Activated naive CD4-positive, alpha-beta T cell treated with anti-CD3 and anti-CD28 coated beads, Interleukin-2, amount 50 U/mL, for 72 hours (primary cell): ENCODE results near the gene PMPCA. TPM values are rescaled to one million over a fixed set of nuclear protein-coding genes. Genes with fewer than 3 reads are reported as not detected.

ENCODE experiments used
- ATAC-seq, 2 donors: fragments of 150-1000 bp; cut with Tn5 transposase; 2 replicates each; pipeline ENCODE4 v1.10.0; 2021; ENCODE audit warnings: mild to moderate bottlenecking in 2 of 2, moderate library complexity in 2 of 2
- DNase-seq, 2 donors: peaks; one replicate each; pipeline ENCODE4 v3.0.0; 2021 to 2022; ENCODE audit warnings: low spot score in 2 of 2
- H3K27ac Mint-ChIP-seq, 2 donors: one replicate each; pipeline ENCODE4 v1.8.0; 2022; ENCODE audit warnings: mild to moderate bottlenecking in 2 of 2, mixed read lengths in 2 of 2
- H3K36me3 Mint-ChIP-seq, 2 donors: one replicate each; pipeline ENCODE4 v1.8.0; 2022; ENCODE audit warnings: mixed read lengths in 2 of 2
- H3K9me3 Mint-ChIP-seq, 2 donors: one replicate each; pipeline ENCODE4 v1.8.0; 2022; ENCODE audit warnings: mixed read lengths in 2 of 2
- total RNA-seq, 2 donors: library from RNA; stranded (reverse); gene quantifications; one replicate each; pipeline ENCODE4 v1.2.3, GENCODE V29; 2022

PMPCA gene
- total RNA-seq, 2 donors from 2014 or later, result 94.1 to 110 TPM

GRCh38 chr9:136385015-136385414, 25.4 kb upstream of the PMPCA start:
- DNase-seq (peak in 1 of 2 donors; percentile 57), ATAC-seq (peak; percentile 90 to 96)
- Mint-ChIP-seq H3K27ac (peak overlapping the region; percentile 56 to 75), H3K9me3 (no peaks in the 10 kb centered on the region), H3K36me3 (peaks cover 14 to 32% of the 10 kb centered on the region in 2 donors)

GRCh38 chr9:136386018-136386417, 24.4 kb upstream of the PMPCA start:
- no peak for DNase-seq
- ATAC-seq, result no peak
- Mint-ChIP-seq H3K9me3 (no peaks in the 10 kb centered on the region), H3K27ac (no peak overlapping the region), H3K36me3 (peaks cover 15 to 33% of the 10 kb centered on the region in 2 donors)

- ATAC-seq (no peak), DNase-seq (no peak)
- H3K36me3 Mint-ChIP-seq, result peaks cover 19 to 41% of the 10 kb centered on the region in 2 donors
- H3K9me3 Mint-ChIP-seq, result no peaks in the 10 kb centered on the region
- H3K27ac Mint-ChIP-seq, result no peak overlapping the region
Observed at GRCh38 chr9:136387217-136387616, 23.2 kb upstream of the PMPCA start.

GRCh38 chr9:136389396-136389795, 21.1 kb upstream of the PMPCA start:
- no peaks in the 10 kb centered on the region for H3K9me3 Mint-ChIP-seq

GRCh38 chr9:136391737-136392537, 18.5 kb upstream of the PMPCA start:
- peaks cover 18 to 27% of the 10 kb centered on the region in 2 donors for H3K36me3 Mint-ChIP-seq

More at GRCh38 chr9:136389396-136389795, 21.1 kb upstream of the PMPCA start:
- DNase-seq (no peak), ATAC-seq (no peak)
- no peak overlapping the region for H3K27ac Mint-ChIP-seq
- H3K36me3 Mint-ChIP-seq, result peaks cover 18 to 37% of the 10 kb centered on the region in 2 donors

GRCh38 chr9:136392538-136393449, 17.7 kb upstream of the PMPCA start:
- no peak overlapping the region for H3K27ac Mint-ChIP-seq

More at GRCh38 chr9:136391737-136392537, 18.5 kb upstream of the PMPCA start:
- no peak overlapping the region for H3K27ac Mint-ChIP-seq
- DNase-seq, result no peak
- no peak for ATAC-seq
- H3K9me3 Mint-ChIP-seq, result no peaks in the 10 kb centered on the region

GRCh38 chr9:136393531-136393930, 16.9 kb upstream of the PMPCA start:
- Mint-ChIP-seq H3K27ac (no peak overlapping the region), H3K36me3 (peaks cover 23 to 26% of the 10 kb centered on the region in 2 donors), H3K9me3 (no peaks in the 10 kb centered on the region)
- DNase-seq (no peak), ATAC-seq (no peak)

More at GRCh38 chr9:136392538-136393449, 17.7 kb upstream of the PMPCA start:
- ATAC-seq, result no peak
- no peaks in the 10 kb centered on the region for H3K9me3 Mint-ChIP-seq
- no peak for DNase-seq
- peaks cover 21 to 23% of the 10 kb centered on the region in 2 donors for H3K36me3 Mint-ChIP-seq

GRCh38 chr9:136394312-136395019, 16.0 kb upstream of the PMPCA start:
- peaks cover 23 to 34% of the 10 kb centered on the region in 2 donors for H3K36me3 Mint-ChIP-seq
- no peak for ATAC-seq
- H3K9me3 Mint-ChIP-seq, result no peaks in the 10 kb centered on the region
- DNase-seq, result no peak
- H3K27ac Mint-ChIP-seq, result no peak overlapping the region

- no peak for DNase-seq
- ATAC-seq, result no peak
- Mint-ChIP-seq H3K9me3 (no peaks in the 10 kb centered on the region), H3K27ac (no peak overlapping the region), H3K36me3 (peaks cover 19 to 29% of the 10 kb centered on the region in 2 donors)
Observed at GRCh38 chr9:136395020-136395340, 15.5 kb upstream of the PMPCA start.

- Mint-ChIP-seq H3K9me3 (no peaks in the 10 kb centered on the region), H3K36me3 (peaks cover 17 to 28% of the 10 kb centered on the region in 2 donors), H3K27ac (no peak overlapping the region)
- DNase-seq (no peak), ATAC-seq (no peak)
Observed at GRCh38 chr9:136395345-136396218, 14.9 kb upstream of the PMPCA start.

- Mint-ChIP-seq H3K9me3 (no peaks in the 10 kb centered on the region), H3K36me3 (peaks cover 16 to 26% of the 10 kb centered on the region in 2 donors), H3K27ac (no peak overlapping the region)
- no peak for ATAC-seq
- no peak for DNase-seq
Observed at GRCh38 chr9:136396219-136396515, 14.3 kb upstream of the PMPCA start.

GRCh38 chr9:136397643-136398042, 12.8 kb upstream of the PMPCA start:
- no peak for ATAC-seq
- no peak for DNase-seq
- Mint-ChIP-seq H3K27ac (no peak overlapping the region), H3K9me3 (no peaks in the 10 kb centered on the region), H3K36me3 (peaks cover 19 to 23% of the 10 kb centered on the region in 2 donors)

- Mint-ChIP-seq H3K9me3 (no peaks in the 10 kb centered on the region), H3K27ac (peak overlapping the region in 1 of 2 donors; percentile 72), H3K36me3 (peaks cover 19 to 23% of the 10 kb centered on the region in 2 donors)
- ATAC-seq, result no peak
- no peak for DNase-seq
Observed at GRCh38 chr9:136398286-136398685, 12.2 kb upstream of the PMPCA start.

GRCh38 chr9:136399176-136400037, 11.1 kb upstream of the PMPCA start:
- no peaks in the 10 kb centered on the region for H3K9me3 Mint-ChIP-seq
- DNase-seq (peak; percentile 34 to 84), ATAC-seq (peak; percentile 32 to 57)
- H3K27ac Mint-ChIP-seq, result peak overlapping the region; percentile 88 to 93
- peaks cover 19 to 23% of the 10 kb centered on the region in 2 donors for H3K36me3 Mint-ChIP-seq
